ENCODE results near the gene VCPKMT.

VCPKMT gene

GRCh38 chr14:50065583-50065982, 50.8 kb downstream of the VCPKMT start:
- no peak for DNase-seq (ENCODE audit: low spot score)

- DNase-seq (ENCODE audit: low spot score), result no peak
Observed at GRCh38 chr14:50064993-50065392, 51.4 kb downstream of the VCPKMT start.

GRCh38 chr14:50063876-50064420, 52.4 kb downstream of the VCPKMT start:
- DNase-seq (ENCODE audit: low spot score), result no peak

GRCh38 chr14:50062438-50063085, 53.8 kb downstream of the VCPKMT start:
- no peak for DNase-seq (ENCODE audit: low spot score)

GRCh38 chr14:50061664-50062437, 54.5 kb downstream of the VCPKMT start:
- no peak for DNase-seq (ENCODE audit: low spot score)

GRCh38 chr14:50060871-50061663, 55.3 kb downstream of the VCPKMT start:
- peak; percentile 58 for DNase-seq (ENCODE audit: low spot score)

- DNase-seq (ENCODE audit: low spot score), result no peak
Observed at GRCh38 chr14:50059763-50060616, 56.4 kb downstream of the VCPKMT start.

Data from HuH-7.5 (cell line).